ENCODE results near the gene PERCC1. TPM values are rescaled to one million over a fixed set of nuclear protein-coding genes. Genes with fewer than 3 reads are reported as not detected.

Gene PERCC1
- total and polyA plus RNA-seq, 2 of the 4 experiments (the other 2 are of a cell fraction) = not detected

DNA sequence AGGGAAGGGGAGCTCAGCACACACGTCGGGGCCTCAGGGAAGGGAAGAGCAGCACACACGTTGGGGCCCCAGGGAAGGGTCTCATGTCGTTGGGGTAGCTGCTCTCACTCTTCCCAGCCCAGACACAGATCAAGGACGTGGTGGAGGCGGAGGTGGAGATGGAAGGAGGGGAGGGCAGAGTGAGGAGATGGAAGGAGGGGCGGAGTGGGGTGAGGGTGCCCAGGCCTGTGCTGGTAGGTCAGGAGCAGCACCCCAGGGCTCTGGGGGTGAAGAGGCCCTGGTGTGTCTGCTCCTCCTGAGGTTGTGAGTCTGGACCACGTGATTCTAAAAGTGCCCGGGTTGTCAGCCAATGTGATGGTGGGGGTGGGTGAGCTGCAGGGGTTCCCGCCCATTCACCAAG is 29.1 kb downstream of the PERCC1 start:
- Histone ChIP-seq H3K14ac (replicated peaks; ENCODE audit: low read depth, low read length) (no peak overlapping the region), H3K27me3 (ENCODE audit: control insufficient read depth, insufficient read depth, low read length) (no peaks in the 10 kb centered on the region), H3K79me1 (ENCODE audit: low read depth in 1 of 2, low read length in 2 of 2) (peaks cover 0 to 7% of the 10 kb centered on the region in 2 experiments; a peak in 1 of 4 replicates), H2BK120ac (ENCODE audit: low read depth, low read length) (no peak overlapping the region), H3K4ac (ENCODE audit: low read depth, low read length) (no peak overlapping the region), H3K9me1 (ENCODE audit: insufficient read depth, low read length) (no peaks in the 10 kb centered on the region), H3K4me1 (ENCODE audit: control insufficient read depth, insufficient read depth, low read length) (no peaks in the 10 kb centered on the region), H3K18ac (ENCODE audit: low read depth, low read length) (no peak overlapping the region), H3K23ac (ENCODE audit: low read depth, low read length) (no peak overlapping the region), H4K91ac (ENCODE audit: insufficient read depth, low read depth, low read length) (no peak overlapping the region), H3K9me3 (ENCODE audit: control insufficient read depth, insufficient read depth, low read length) (no peaks in the 10 kb centered on the region), H4K5ac (ENCODE audit: low read depth, low read length) (no peak overlapping the region), H3K36me3 (ENCODE audit: control insufficient read depth, insufficient read depth, low read length) (peaks cover 46% of the 10 kb centered on the region), H3K27ac (ENCODE audit: insufficient read depth, low read length) (no peak overlapping the region), H2AK9ac (replicated peaks; ENCODE audit: low read depth, low read length, poor library complexity) (no peak overlapping the region), H4K20me1 (ENCODE audit: insufficient read depth, low read length) (no peaks in the 10 kb centered on the region; the same call in 1 of the 2 replicates), H2BK15ac (ENCODE audit: low read depth, low read length) (no peak overlapping the region), H3K4me3 (ENCODE audit: insufficient read depth, low read depth, low read length) (no peak overlapping the region), H2AFZ (replicated peaks; ENCODE audit: low read length, poor library complexity) (no peak overlapping the region), H3K4me2 (ENCODE audit: low read depth, low read length) (no peak overlapping the region), H2BK5ac (ENCODE audit: low read depth, low read length, poor library complexity, severe bottlenecking) (no peak overlapping the region), H2AK5ac (ENCODE audit: low read depth, low read length) (no peak overlapping the region), H4K8ac (ENCODE audit: low read depth in 2 of 2, low read length in 2 of 2) (no peak overlapping the region), H2BK20ac (ENCODE audit: low read depth, low read length) (no peak overlapping the region), H3K56ac (ENCODE audit: extremely low read depth, insufficient read depth, low read length) (no peak overlapping the region), H3K9ac (ENCODE audit: low read depth, low read length) (no peak overlapping the region)
- no peak for DNase-seq
- in situ Hi-C loops (cut with MboI; ENCODE audit: low sequenced_read_pairs) (no loop called here), dilution Hi-C loops (cut with HindIII; ENCODE audit: low sequenced_read_pairs, unreplicated experiment) (no loop called here), intact Hi-C loops (cut with micrococcal nuclease) (no loop called here)
- TF ChIP-seq, protein P1, sequence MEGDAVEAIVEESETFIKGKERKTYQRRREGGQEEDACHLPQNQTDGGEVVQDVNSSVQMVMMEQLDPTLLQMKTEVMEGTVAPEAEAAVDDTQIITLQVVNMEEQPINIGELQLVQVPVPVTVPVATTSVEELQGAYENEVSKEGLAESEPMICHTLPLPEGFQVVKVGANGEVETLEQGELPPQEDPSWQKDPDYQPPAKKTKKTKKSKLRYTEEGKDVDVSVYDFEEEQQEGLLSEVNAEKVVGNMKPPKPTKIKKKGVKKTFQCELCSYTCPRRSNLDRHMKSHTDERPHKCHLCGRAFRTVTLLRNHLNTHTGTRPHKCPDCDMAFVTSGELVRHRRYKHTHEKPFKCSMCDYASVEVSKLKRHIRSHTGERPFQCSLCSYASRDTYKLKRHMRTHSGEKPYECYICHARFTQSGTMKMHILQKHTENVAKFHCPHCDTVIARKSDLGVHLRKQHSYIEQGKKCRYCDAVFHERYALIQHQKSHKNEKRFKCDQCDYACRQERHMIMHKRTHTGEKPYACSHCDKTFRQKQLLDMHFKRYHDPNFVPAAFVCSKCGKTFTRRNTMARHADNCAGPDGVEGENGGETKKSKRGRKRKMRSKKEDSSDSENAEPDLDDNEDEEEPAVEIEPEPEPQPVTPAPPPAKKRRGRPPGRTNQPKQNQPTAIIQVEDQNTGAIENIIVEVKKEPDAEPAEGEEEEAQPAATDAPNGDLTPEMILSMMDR (conservative IDR thresholded peaks at IDR 0.05; ENCODE audit: low read depth, low read length) = no peak
- TF ChIP-seq POLR2A (IDR thresholded peaks at IDR 0.05; ENCODE audit: low read depth, low read length) = no peak
- TF ChIP-seq, protein P2, sequence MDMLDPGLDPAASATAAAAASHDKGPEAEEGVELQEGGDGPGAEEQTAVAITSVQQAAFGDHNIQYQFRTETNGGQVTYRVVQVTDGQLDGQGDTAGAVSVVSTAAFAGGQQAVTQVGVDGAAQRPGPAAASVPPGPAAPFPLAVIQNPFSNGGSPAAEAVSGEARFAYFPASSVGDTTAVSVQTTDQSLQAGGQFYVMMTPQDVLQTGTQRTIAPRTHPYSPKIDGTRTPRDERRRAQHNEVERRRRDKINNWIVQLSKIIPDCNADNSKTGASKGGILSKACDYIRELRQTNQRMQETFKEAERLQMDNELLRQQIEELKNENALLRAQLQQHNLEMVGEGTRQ (IDR thresholded peaks at IDR 0.05; ENCODE audit: low read depth, low read length) = no peak
- TF ChIP-seq NFE2L2 (IDR thresholded peaks at IDR 0.05; ENCODE audit: low read depth, low read length) = no peak
- no peak for TF ChIP-seq CEBPB (IDR thresholded peaks at IDR 0.05; ENCODE audit: low read depth, low read length)
- TF ChIP-seq BHLHE40 (IDR thresholded peaks at IDR 0.05; ENCODE audit: low read depth, low read length) = no peak
- TF ChIP-seq CHD1 (IDR thresholded peaks at IDR 0.05; ENCODE audit: low read depth, low read length) = no peak
- no peak for TF ChIP-seq RFX5 (IDR thresholded peaks at IDR 0.05; ENCODE audit: low read depth, low read length)
- TF ChIP-seq RCOR1 (IDR thresholded peaks at IDR 0.05; ENCODE audit: insufficient replicate concordance, low read length) = no peak
- no peak for TF ChIP-seq RAD21 (IDR thresholded peaks at IDR 0.05; ENCODE audit: low read length)
- no peak for TF ChIP-seq FOS (IDR thresholded peaks at IDR 0.05; ENCODE audit: low read depth, low read length)
- TF ChIP-seq, protein P3, sequence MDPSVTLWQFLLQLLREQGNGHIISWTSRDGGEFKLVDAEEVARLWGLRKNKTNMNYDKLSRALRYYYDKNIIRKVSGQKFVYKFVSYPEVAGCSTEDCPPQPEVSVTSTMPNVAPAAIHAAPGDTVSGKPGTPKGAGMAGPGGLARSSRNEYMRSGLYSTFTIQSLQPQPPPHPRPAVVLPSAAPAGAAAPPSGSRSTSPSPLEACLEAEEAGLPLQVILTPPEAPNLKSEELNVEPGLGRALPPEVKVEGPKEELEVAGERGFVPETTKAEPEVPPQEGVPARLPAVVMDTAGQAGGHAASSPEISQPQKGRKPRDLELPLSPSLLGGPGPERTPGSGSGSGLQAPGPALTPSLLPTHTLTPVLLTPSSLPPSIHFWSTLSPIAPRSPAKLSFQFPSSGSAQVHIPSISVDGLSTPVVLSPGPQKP (IDR thresholded peaks at IDR 0.05; ENCODE audit: borderline replicate concordance, low read depth, low read length) = no peak
- 100% methylated on average over 2 of the region's 10 CpGs; no CpG with 5 or more reads in 1 of the 2 experiments for WGBS, 2 experiments (ENCODE audit: extremely low coverage in 2 of 2, insufficient read length in 1 of 2)
- BruUV-seq (replicated peaks) = no TSS peak
- ChIA-PET POLR2A (ENCODE audit: unreplicated experiment) (no interaction called here), CTCF (no interaction called here)
- no peak for ATAC-seq (ENCODE audit: low read depth)

Measured in IMR-90 (cell line).